Keratinocyte (primary cell): ENCODE results near the gene CACNA2D1. TPM values are rescaled to one million over a fixed set of nuclear protein-coding genes. Genes with fewer than 3 reads are reported as not detected.

Experiments used
- DNase-seq: peaks from one replicate; pipeline ENCODE4 v3.0.0-alpha.2; 2011; ENCODE audit warnings: low read depth, missing footprints, low spot score
- FAIRE-seq: peaks from 2 replicates; lab custom pipeline; 2011; peaks lifted over from hg19 to GRCh38; lab: Jason Lieb, UNC
- H2AFZ ChIP-seq: 2 replicates; pipeline ENCODE4 v1.6.0; 2012; ENCODE audit warnings: low read length, control low read depth, inconsistent platforms; ENCODE audit not compliant: control insufficient read depth
- H3K27ac ChIP-seq: 2 replicates; pipeline ENCODE4 v1.5.1; 2011; ENCODE audit warnings: low read length; ENCODE audit not compliant: control insufficient read depth, insufficient read depth
- H3K27me3 ChIP-seq: 3 replicates; pipeline ENCODE4 v1.6.0; 2011; ENCODE audit warnings: low read length; ENCODE audit not compliant: control insufficient read depth, insufficient read depth; ENCODE audit errors: extremely low read depth
- H3K36me3 ChIP-seq, 2 experiments: 2 replicates in 1 of 2; 3 replicates in 1 of 2; pipeline ENCODE4 v1.5.1; 2011; ENCODE audit warnings: low read length in 2 of 2, mild to moderate bottlenecking in 1 of 2; ENCODE audit not compliant: control insufficient read depth in 2 of 2, insufficient read depth in 2 of 2; ENCODE audit errors: extremely low read depth in 1 of 2
- H3K4me1 ChIP-seq: 3 replicates; pipeline ENCODE4 v1.5.1; 2011; ENCODE audit warnings: low read length; ENCODE audit not compliant: control insufficient read depth, insufficient read depth; ENCODE audit errors: extremely low read depth
- H3K4me2 ChIP-seq: 3 replicates; pipeline ENCODE4 v1.6.0; 2011; ENCODE audit warnings: low read depth, low read length; ENCODE audit not compliant: control insufficient read depth, insufficient read depth; ENCODE audit errors: extremely low read depth
- H3K4me3 ChIP-seq, 3 experiments: fragments of 200-600 bp in 1 of 3; sonication (generic) in 1 of 3; 2 replicates in 2 of 3; 3 replicates in 1 of 3; pipeline ENCODE4 v1.5.1; 2011 to 2016; ENCODE audit warnings: low read length in 3 of 3, mild to moderate bottlenecking in 3 of 3, control low read depth in 2 of 3, inconsistent platforms in 1 of 3, low read depth in 1 of 3, mixed read lengths in 1 of 3, mixed run types in 1 of 3, moderate library complexity in 1 of 3; ENCODE audit not compliant: control insufficient read depth in 2 of 3, insufficient read depth in 2 of 3; ENCODE audit errors: extremely low read depth in 1 of 3
- H3K79me2 ChIP-seq: 2 replicates; pipeline ENCODE4 v1.6.0; 2012; ENCODE audit warnings: low read length; ENCODE audit not compliant: control insufficient read depth, insufficient read depth
- H3K9ac ChIP-seq: 3 replicates; pipeline ENCODE4 v1.6.0; 2011; ENCODE audit warnings: low read length; ENCODE audit not compliant: control insufficient read depth, insufficient read depth; ENCODE audit errors: extremely low read depth
- H3K9me1 ChIP-seq: 3 replicates; pipeline ENCODE4 v1.6.0; 2011; ENCODE audit warnings: low read length; ENCODE audit not compliant: control insufficient read depth, insufficient read depth; ENCODE audit errors: extremely low read depth
- H3K9me3 ChIP-seq: 2 replicates; pipeline ENCODE4 v1.5.1; 2012; ENCODE audit warnings: low read depth, low read length; ENCODE audit not compliant: control insufficient read depth
- H4K20me1 ChIP-seq: 3 replicates; pipeline ENCODE4 v1.6.0; 2011; ENCODE audit warnings: low read length; ENCODE audit not compliant: control insufficient read depth, insufficient read depth; ENCODE audit errors: extremely low read depth
- CTCF ChIP-seq, 3 experiments: IDR thresholded peaks in 1 of 3; conservative IDR thresholded peaks in 1 of 3; optimal IDR thresholded peaks in 1 of 3; 2 replicates in 2 of 3; 3 replicates in 1 of 3; pipeline versions ENCODE3 to v1.5.1; 2011; ENCODE audit warnings: low read length in 3 of 3, mild to moderate bottlenecking in 3 of 3, moderate library complexity in 2 of 3, control low read depth in 1 of 3, inconsistent platforms in 1 of 3; ENCODE audit not compliant: insufficient read depth in 2 of 3; ENCODE audit errors: extremely low read depth in 1 of 3
- EZH2 ChIP-seq: IDR thresholded peaks from one replicate; pipeline ENCODE4 v1.6.1; 2012; ENCODE audit warnings: inconsistent platforms, mild to moderate bottlenecking, low read length, moderate library complexity
- dilution Hi-C: fragments of 300-500 bp; cut with MboI; formaldehyde crosslinking; loops from one replicate; pipeline ENCODE4 v1.7.0; 2020; ENCODE audit warnings: low sequenced_read_pairs; ENCODE audit not compliant: extremely low pct_ligation_motif_present
- polyA plus RNA-seq, 5 experiments: library from polyadenylated mRNA; depleted of rRNA in 3 of 5; stranded (reverse) in 3 of 5; stranded (forward) in 1 of 5; unstranded in 1 of 5; fragments of >200 nt; gene quantifications; 1 replicate in 1 of 5; 2 replicates in 3 of 5; 3 replicates in 1 of 5; pipeline versions ENCODE4 v1.2.1 to v1.2.3, GENCODE V29; 2011 to 2012; ENCODE audit warnings: missing spikeins in 2 of 5, low read depth in 1 of 5, low replicate concordance in 1 of 5

The CACNA2D1 gene
- polyA plus RNA-seq, 1 donor (not counting 4 experiments of a cell fraction or from before 2014, with no cell fraction given): 1.8 TPM

DNA sequence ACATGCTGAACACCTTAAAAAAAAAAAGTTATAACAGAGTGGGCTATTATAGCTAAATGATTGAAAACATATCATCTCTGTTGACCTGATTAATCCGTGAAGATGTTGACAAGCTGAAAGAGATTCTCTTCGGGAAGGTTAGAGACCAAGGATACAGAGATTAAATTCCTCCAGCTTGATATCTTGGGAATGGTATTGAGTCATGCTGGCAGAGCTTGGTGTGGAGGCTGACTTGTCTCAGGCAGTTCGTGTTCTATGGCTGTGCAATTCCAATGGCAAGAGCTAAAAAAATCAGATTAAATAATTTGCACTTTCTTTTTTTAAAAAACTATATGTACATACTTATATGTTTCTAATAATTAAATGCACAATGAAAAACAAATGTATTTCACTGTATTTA, 24.9 kb upstream of the CACNA2D1 start:
- Histone ChIP-seq H3K79me2 (no peaks in the 10 kb centered on the region), H3K9me3 (no peaks in the 10 kb centered on the region), H3K9me1 (no peaks in the 10 kb centered on the region), H3K4me1 (no peaks in the 10 kb centered on the region), H3K36me3 (no peaks in the 10 kb centered on the region), H3K27me3 (no peaks in the 10 kb centered on the region), H2AFZ (no peak overlapping the region), H4K20me1 (no peaks in the 10 kb centered on the region), H3K9ac (no peak overlapping the region), H3K4me3 (no peak overlapping the region), H3K4me2 (no peak overlapping the region), H3K27ac (no peak overlapping the region)
- DNase-seq (no peak), FAIRE-seq (no peak)
- dilution Hi-C loops: no loop called here
- TF ChIP-seq EZH2: no peak
- no peak for TF ChIP-seq CTCF (optimal IDR thresholded peaks at IDR 0.05 in 1 of 3, IDR thresholded peaks at IDR 0.05 in 1 of 3, conservative IDR thresholded peaks at IDR 0.05 in 1 of 3; ENCODE audit: extremely low read depth in 1 of 3, insufficient read depth in 2 of 3, low read length in 3 of 3)

GRCh38 chr7:82467020-82467419, 23.4 kb upstream of the CACNA2D1 start:
- Histone ChIP-seq H3K4me2 (no peak overlapping the region), H3K9me3 (no peaks in the 10 kb centered on the region), H3K36me3 (no peaks in the 10 kb centered on the region), H3K79me2 (no peaks in the 10 kb centered on the region), H4K20me1 (no peaks in the 10 kb centered on the region), H3K9me1 (no peaks in the 10 kb centered on the region), H3K4me1 (no peaks in the 10 kb centered on the region), H2AFZ (no peak overlapping the region), H3K27ac (no peak overlapping the region), H3K4me3 (no peak overlapping the region), H3K27me3 (no peaks in the 10 kb centered on the region), H3K9ac (no peak overlapping the region)
- no peak for DNase-seq
- FAIRE-seq: no peak
- dilution Hi-C loops: no loop called here
- TF ChIP-seq EZH2: no peak
- no peak for TF ChIP-seq CTCF (optimal IDR thresholded peaks at IDR 0.05 in 1 of 3, IDR thresholded peaks at IDR 0.05 in 1 of 3, conservative IDR thresholded peaks at IDR 0.05 in 1 of 3; ENCODE audit: extremely low read depth in 1 of 3, insufficient read depth in 2 of 3, low read length in 3 of 3)
